ENCODE data around the gene PTPRF.

Gene PTPRF

DNA sequence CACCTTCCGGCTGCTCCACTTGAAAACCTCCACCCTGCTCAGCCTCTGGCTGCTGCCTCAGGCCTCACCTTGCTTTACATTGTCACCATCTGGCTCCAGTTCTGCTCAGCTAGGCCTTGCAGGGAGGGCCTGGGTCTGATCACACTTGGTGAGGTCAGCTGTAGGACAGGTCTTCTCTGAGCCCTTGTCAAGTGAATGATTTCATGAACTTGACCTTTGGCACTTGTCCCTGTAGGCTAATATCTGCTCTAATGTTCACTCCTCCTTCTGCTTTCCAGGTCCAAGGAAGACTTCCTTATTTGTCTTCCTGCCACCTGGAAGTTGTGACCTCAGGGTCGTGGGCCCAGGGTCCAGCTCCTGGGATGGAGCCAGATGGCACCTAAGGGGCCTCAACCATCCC, 41.4 kb downstream of the PTPRF start:
- TF ChIP-seq ZFX (IDR thresholded peaks at IDR 0.05; ENCODE audit: borderline replicate concordance) = no peak
- TF ChIP-seq, protein P1, sequence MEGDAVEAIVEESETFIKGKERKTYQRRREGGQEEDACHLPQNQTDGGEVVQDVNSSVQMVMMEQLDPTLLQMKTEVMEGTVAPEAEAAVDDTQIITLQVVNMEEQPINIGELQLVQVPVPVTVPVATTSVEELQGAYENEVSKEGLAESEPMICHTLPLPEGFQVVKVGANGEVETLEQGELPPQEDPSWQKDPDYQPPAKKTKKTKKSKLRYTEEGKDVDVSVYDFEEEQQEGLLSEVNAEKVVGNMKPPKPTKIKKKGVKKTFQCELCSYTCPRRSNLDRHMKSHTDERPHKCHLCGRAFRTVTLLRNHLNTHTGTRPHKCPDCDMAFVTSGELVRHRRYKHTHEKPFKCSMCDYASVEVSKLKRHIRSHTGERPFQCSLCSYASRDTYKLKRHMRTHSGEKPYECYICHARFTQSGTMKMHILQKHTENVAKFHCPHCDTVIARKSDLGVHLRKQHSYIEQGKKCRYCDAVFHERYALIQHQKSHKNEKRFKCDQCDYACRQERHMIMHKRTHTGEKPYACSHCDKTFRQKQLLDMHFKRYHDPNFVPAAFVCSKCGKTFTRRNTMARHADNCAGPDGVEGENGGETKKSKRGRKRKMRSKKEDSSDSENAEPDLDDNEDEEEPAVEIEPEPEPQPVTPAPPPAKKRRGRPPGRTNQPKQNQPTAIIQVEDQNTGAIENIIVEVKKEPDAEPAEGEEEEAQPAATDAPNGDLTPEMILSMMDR (IDR thresholded peaks at IDR 0.05) = no peak

DNA sequence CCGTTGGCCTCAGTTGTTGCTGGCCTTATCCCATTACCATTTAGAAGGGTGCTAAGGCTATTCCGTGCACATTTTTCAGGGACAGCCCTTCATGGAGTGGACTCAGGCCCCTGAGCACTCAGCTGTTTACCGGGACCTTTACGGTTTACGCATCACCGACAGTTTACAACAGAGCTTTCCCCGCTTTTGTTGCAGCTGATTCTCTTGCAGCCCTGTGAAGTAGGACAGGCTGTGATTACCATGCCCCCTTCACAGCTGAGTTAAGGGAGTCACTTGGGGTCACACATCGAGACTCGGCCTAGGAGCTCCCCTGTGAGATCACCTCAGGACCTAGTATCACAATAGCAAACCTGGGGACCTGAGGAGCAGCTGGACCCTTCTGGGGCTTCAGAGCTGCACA, 41.9 kb downstream of the PTPRF start:
- 0 out of 2 replicates have a peak overlapping the region, but pooled peaks have one; percentile 13 for H3K27ac ChIP-seq
- TF ChIP-seq ZFX (IDR thresholded peaks at IDR 0.05; ENCODE audit: borderline replicate concordance) = no peak
- TF ChIP-seq, protein P1 (IDR thresholded peaks at IDR 0.05) = no peak

More for the DNA sequence above, 41.4 kb downstream of the PTPRF start:
- H3K27ac ChIP-seq = 0 out of 2 replicates have a peak overlapping the region, but pooled peaks have one; percentile 13

DNA sequence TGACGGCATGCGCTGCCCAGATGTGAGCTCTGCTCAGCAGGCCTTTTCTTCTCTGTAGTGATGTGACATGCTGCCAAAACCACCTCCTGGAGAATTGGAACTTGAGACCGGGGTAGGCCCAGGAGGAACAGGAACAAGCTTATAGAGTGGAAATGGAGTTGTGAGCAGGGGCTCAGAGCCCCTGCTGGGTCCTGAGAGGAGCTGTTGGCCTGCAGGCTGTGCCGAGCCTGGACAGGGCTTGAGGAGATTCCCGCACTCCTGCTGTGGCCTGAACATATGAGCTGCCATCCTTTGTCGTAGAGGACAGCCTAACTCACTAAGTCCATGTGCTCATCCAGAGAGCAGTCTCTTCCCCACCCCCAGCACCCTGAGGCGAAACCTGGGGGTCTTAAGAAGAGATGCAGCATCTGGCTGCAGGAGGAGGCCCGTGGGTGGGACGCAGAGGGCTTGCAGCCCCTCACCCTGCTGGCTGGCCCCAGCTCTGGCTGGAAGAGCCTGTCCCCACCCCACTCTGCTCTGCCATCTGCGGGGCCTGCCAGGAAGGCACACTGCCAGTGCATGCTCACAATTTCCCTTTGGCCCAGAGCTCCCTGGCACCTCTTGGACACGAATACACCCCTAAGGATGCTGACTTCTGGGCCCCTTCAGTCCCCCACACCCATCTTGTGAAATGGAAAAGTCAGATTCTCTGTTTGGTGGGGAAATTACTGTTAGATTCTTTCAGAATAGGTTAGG, 42.5 kb downstream of the PTPRF start:
- TF ChIP-seq, protein P1 (IDR thresholded peaks at IDR 0.05) = no peak
- TF ChIP-seq ZFX (IDR thresholded peaks at IDR 0.05; ENCODE audit: borderline replicate concordance) = no peak
- no peak overlapping the region for H3K27ac ChIP-seq

DNA sequence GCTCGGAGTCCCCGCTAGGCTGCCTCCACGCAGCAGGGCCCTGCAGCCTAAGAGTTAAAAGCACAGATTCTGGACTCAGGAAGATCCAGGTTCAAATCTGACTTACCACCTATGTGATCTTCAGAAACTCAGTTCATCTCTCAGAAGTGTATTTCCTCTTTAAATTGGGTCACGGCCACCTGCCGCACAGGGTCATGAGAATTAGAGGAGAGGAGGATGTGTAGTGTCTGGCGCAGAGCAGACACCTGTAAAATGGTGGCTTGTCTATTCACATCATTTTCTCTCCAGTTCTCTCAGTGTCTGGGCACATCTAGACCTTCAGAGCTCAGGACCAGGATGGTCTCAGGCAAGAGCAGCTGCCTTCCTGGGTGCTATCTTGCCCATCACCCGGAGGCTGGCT, 45.8 kb downstream of the PTPRF start:
- H3K27ac ChIP-seq = no peak overlapping the region
- no peak for TF ChIP-seq ZFX (IDR thresholded peaks at IDR 0.05; ENCODE audit: borderline replicate concordance)
- TF ChIP-seq, protein P1 (IDR thresholded peaks at IDR 0.05) = no peak

DNA sequence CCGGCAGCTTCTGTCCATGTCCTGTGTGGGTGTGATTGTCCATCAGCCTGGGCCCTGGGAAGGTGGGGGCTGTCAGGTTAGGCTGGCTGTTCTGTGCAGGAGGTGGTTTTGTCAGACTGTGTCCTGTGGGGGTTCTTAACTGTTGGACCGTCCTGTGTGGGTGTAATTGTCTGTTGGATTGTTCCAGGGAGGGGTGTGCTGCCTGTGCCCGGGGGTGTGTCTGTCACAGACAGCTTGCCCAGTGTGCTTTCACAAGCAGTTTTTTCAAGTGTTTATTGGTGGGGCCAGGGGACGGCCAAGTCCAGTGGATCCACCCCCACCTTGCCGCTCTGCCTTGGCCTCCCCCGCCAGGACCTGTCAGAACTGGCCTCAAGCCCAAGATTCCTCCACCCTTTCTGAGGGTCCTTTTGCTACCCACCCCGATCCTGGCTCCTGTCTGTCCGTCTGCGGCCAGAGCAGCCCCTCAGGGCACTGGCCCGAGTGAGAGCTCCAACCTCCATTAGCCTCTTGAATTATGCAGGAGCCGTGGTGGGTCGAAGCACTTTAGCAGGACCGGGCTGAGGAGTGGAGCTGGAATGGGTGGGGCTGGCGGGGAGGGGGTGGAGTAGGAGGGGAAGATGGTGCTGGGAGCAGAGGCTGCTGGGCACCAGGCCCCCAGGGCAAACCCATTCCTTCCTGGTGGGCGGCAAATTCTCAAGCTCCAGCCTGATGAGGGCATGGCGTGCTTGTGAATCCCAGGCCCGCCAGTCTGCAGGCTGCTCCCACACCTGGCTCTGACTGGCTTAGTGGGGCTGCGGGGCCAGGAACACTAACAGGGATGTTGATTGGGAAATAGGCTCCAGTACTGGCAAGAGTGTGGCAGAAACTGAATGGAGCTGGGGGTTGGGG, 47.2 kb downstream of the PTPRF start:
- TF ChIP-seq ZFX (IDR thresholded peaks at IDR 0.05; ENCODE audit: borderline replicate concordance) = no peak
- TF ChIP-seq, protein P1 (IDR thresholded peaks at IDR 0.05) = no peak
- H3K27ac ChIP-seq = no peak overlapping the region

DNA sequence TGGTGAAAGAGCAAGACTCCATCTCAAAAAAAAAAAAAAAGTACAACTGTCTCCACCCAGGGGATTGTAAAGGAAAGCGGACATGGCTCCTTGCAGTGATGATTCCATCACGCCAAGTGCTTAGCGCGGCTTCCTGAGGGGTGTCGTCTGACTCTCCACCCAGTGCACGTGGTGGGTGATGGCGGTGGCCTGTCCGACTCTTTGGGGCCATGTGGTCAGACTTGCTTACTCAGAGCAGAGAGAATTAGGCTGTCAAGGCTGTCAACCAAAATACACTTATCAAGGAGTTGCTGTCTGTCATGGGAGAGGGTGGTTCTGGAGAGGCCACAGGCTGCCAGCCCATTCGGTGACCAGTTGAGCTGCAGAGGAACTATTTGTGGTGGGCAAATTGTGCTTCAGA, 49.4 kb downstream of the PTPRF start:
- H3K27ac ChIP-seq = no peak overlapping the region
- TF ChIP-seq, protein P1 (IDR thresholded peaks at IDR 0.05) = no peak
- no peak for TF ChIP-seq ZFX (IDR thresholded peaks at IDR 0.05; ENCODE audit: borderline replicate concordance)

All from 22Rv1 (cell line).